ENCODE measurements around the gene AKAP1.
"Not testable (repeated sequence)": the region's sequence is repeated elsewhere in the genome, so short reads cannot be mapped to it uniquely, and the experiment has no call there.

Gene AKAP1

DNA sequence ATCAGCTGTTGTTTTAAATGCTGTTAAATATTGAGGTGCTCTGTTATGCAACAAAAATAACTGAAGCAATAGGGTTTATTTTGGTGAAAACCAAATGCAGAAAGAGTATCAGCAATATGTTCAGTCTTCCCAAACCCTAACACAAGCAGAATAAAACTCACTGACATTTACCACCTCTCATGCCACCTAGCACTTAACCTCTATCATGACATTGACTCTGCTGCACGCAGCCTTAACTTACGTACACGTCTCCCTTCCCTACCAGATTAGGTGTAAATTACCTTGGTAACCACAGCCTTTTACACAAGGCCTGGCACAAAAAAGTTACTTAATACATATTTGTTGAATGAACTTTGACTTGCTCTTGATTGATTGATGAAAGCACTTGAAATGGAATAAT is 9.9 kb upstream of the AKAP1 start:
- no peak for DNase-seq (ENCODE audit: low read depth, low spot score)

- DNase-seq (ENCODE audit: low read depth, low spot score), result no peak
Measured at GRCh38 chr17:57075785-57076184, 9.3 kb upstream of the AKAP1 start.

DNA sequence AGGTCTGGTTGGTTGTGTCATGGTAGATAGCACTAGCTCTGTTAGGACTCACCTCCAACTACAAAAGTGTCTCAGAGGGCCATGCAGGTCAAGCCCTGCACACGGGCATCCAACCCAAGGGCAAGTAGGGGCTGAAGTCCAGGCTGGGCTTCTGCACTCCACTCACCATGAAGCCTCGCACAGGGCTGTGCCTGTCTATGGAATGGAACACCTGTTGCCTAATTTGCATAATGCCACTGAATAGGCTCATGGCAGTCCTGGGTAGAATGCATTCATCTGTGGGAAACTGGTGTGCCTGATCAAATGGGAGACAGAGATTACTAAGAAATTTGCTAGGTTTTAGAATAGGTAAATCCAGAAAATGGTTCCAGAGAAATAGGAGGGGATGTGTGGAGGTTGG is 8.0 kb upstream of the AKAP1 start:
- DNase-seq (ENCODE audit: low read depth, low spot score), result no peak

GRCh38 chr17:57078274-57078673 is 6.8 kb upstream of the AKAP1 start:
- DNase-seq (ENCODE audit: low read depth, low spot score), result no peak

DNA sequence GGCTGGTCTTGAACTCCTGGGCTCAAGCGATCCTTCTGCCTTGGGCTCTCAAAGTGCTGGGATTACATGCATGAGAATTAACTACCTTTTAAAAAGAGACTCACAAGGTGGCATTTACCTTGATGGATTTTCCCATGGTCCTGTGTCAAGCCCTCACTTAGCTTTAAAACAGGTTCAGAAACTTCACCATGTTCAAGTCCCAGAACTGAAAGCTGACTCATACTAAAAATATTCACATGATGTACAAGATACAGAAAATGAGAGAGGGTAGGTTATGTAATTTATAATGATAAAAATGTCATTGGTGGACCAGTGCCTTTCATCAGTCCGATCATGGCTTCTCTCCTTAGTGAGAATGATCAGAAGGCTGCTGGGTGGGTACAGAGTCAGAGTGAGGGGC is 4.3 kb upstream of the AKAP1 start:
- DNase-seq (ENCODE audit: low read depth, low spot score), result no peak

GRCh38 chr17:57082441-57082840 is 2.6 kb upstream of the AKAP1 start:
- no peak for DNase-seq (ENCODE audit: low read depth, low spot score)

DNA sequence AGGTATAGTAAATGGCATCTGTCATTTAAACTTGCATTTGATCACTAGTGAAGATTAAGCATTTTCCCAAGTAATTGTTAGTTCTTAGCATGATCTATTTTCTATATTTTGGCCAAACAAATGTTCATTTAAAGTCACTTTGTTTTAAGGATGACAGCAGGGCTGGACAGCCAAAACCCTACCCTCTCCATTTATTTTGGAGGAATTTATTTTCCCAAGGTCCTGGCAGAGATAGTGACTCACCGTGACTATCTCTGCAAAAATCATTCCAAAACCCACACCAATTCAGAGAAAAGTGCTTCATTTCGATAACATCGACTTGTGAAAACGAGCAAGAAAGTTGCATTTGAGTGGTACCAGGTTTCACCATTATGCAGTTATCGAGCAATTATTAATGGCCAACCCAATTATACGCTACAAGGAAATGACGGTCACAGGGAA is 665 bp upstream of the AKAP1 start:
- DNase-seq (ENCODE audit: low read depth, low spot score), result no peak

- no peak for DNase-seq (ENCODE audit: low read depth, low spot score)
Measured at GRCh38 chr17:57085448-57086068, 512 bp downstream of the AKAP1 start.

DNA sequence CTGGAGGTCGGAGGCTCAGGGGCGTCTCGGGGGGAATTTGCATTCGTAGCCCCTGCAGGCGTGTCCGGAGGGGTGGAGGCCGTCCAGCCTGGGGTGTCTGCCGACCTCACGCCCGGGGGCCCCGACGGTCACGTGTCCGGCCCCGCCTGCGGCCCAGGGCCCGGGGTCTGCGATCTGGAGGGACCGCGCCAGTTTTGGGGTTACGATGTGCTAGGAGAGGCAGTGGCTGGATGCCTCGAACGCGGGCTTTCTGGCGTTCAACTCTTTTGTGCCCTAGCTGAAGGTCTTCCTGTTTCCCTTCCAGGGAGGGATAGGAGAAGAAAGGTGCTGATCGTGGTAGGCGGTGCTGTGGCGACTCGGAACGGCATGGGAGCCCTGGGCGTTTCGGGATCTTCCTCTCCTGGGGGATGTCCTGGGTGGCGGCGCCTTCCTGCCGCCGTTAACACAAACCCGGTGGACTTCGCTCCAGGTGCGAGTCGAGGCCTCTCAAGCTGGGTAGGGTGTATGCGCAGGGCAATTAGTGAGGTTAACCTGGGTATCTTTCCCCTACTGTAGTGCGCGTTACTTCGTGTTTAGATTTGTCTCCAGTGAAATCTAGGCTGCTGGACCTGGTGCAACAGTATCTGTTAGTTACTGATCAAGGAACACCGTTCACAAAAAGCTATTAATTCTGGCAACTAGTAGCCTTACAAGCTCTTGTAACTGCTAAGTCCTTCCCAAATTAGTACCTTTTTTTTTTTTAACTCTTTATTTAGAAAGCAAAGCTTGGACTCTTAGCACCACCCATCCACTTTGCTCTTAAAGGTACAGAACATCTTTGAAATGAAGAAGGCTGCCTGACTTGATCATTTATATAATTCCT is 1.3 kb downstream of the AKAP1 start:
- no peak for DNase-seq (ENCODE audit: low read depth, low spot score)

DNA sequence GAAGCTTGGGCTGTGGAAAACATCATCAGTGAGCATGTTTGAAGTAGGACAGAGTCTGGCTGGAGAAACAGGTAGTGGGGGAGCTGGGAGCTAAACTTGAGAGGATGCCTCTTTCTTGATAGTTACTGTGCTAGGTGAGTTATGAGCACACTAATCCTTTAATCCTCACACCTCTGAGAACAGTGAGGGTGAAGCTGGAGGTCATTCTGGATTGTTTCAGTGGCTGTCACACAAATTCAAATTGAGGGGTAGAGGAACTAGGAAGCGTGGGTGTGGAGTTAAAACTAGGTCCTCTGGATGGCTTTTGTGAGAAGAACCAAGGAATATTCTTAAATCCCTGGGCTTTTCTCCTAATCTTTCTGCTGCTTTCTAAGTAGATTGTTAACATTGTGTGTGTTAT is 3.3 kb downstream of the AKAP1 start:
- DNase-seq (ENCODE audit: low read depth, low spot score), result no peak

DNA sequence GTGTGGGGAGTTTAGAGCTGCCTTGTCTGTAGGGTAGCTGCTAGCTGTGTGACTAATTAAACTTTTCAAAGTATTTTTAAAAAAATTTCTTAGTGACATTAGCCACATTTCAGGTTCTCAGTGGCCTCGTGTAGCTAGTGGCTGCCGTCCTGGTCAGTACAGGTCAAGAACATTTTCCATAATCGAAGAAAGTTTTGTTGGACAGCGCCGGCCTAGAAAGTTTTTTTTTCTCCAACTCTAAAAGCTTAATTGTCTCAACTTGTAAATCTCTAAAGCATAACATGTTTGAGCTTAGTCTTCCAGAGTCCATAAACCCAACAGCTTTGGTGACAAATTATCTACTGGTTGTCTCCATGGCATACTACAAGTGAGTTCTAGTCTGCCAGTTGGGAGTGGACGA is 4.3 kb downstream of the AKAP1 start:
- DNase-seq (ENCODE audit: low read depth, low spot score), result no peak

DNA sequence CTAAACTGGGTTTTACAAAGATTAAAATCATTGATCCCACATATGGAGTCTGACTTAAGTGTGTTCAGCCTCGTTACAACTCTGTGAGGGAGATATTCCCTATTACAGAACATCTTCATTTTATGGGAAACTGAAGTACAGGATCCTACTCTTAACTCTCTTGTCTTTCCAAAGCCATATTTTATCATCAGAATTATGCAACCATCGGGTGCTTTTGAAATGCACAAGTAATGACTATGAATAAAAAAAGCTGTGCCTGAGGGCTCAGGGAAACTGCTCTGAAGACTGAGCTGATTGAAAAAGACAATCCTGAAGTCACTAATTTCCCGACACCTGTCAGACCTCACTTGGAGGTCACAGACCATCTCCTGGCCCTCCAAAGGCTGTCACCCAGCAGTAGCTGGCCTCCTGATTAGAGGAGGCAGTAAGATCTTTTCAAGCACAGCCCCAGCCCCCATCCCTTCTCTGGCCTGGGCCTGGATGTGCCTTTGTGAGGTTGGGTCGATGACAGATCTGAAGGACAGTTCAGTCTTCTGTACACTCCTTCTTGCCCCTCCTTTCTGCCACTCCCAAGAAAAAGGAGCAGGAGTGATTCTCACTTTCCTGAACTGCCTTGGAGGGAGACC is 5.6 kb downstream of the AKAP1 start:
- no peak for DNase-seq (ENCODE audit: low read depth, low spot score)

- no peak for DNase-seq (ENCODE audit: low read depth, low spot score)
Measured at GRCh38 chr17:57091186-57091618, 6.2 kb downstream of the AKAP1 start.

DNA sequence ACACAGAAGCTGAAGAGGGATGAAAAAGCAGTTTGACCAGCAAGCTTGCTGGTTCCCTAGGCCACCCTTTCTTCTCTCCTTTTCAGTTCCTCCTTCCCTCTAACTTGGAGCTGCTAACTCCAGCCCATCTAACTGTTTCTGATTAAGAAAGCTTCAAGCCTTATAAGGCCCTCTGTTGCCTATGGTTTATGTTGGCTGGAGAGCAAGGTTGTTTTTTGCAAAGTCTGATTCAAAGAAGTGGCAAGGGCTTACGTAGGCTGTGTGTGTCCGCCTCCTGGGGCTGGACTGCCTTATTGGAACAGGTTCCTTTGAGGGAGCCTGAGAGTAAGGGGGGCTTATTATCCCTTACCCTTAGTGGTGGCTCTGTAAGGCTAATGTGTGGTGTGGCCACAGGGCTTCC is 7.1 kb downstream of the AKAP1 start:
- no peak for DNase-seq (ENCODE audit: low read depth, low spot score)

GRCh38 chr17:57092779-57093178 is 7.7 kb downstream of the AKAP1 start:
- no peak for DNase-seq (ENCODE audit: low read depth, low spot score)

GRCh38 chr17:57096472-57097202 is 11.6 kb downstream of the AKAP1 start:
- no peak for DNase-seq (ENCODE audit: low read depth, low spot score)

DNA sequence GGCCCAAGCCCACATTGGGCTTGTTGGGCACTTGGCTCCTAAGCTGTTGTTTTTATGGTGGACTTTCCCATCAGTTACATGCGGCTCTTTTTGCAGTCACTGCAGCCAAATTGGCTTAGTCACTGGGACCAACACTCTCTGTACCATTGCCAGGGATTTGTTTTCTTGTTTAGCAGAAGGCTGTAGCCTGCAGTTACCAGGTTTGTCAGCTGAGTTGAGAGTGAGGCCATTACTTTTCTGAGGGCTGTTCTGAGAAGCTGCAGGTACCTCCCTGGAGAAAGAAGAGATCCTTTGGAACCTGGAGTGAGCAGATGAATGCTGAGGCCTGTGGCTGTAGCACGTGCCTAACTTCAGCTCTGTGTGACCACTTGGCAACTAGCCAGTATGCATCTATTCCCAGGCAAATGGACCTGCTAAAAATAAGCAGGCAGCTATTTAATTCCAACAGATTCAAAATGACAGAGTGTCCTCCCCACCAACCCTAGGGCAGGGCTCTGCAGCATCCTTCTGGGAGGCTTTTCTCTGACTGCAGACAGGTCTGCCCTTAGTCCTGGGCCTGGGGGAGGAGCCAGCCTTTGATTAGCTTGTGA is 12.9 kb downstream of the AKAP1 start:
- no peak for DNase-seq (ENCODE audit: low read depth, low spot score)

DNA sequence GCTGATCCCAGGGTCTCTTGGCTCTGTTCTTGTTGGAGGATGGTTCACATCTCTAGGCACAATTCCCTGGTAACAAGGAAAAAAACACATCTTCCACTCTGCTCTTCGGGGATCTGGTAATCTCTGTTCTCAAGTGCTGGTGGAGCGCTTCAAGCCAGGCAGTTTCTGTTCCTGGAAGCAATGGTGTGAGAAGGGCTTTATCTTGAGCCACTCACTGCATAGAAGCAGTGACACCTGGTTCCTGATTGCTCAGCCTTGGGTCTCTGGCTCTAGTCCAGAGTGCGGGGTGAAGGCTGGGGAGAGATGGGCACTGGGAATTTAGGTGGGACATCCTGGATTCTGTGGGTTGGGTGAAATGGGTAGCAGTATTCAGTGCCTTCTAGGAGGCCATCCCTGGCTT is 14.1 kb downstream of the AKAP1 start:
- no peak for DNase-seq (ENCODE audit: low read depth, low spot score)

DNA sequence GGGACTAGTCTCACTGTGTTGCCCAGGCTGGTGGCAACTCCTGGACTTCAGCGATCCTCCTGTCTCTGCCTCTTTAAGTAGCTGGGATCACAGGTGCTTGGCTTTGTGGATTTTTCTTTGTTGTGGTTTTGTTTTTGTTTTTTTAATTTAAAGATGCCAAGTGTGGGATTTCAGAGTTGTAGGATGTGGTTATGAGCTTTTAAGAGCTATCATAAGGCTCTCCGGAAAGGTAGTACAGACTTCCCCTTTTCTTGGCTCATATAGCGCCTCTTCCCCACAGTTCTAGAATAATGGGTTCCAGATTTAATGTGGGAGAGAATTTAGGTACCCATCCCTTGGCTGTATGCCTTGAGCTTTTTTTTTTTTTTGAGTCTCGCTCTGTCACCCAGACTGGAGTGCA is 17.1 kb downstream of the AKAP1 start:
- no peak for DNase-seq (ENCODE audit: low read depth, low spot score)

GRCh38 chr17:57102660-57103059 is 17.6 kb downstream of the AKAP1 start:
- DNase-seq (ENCODE audit: low read depth, low spot score), result not testable (repeated sequence)

DNA sequence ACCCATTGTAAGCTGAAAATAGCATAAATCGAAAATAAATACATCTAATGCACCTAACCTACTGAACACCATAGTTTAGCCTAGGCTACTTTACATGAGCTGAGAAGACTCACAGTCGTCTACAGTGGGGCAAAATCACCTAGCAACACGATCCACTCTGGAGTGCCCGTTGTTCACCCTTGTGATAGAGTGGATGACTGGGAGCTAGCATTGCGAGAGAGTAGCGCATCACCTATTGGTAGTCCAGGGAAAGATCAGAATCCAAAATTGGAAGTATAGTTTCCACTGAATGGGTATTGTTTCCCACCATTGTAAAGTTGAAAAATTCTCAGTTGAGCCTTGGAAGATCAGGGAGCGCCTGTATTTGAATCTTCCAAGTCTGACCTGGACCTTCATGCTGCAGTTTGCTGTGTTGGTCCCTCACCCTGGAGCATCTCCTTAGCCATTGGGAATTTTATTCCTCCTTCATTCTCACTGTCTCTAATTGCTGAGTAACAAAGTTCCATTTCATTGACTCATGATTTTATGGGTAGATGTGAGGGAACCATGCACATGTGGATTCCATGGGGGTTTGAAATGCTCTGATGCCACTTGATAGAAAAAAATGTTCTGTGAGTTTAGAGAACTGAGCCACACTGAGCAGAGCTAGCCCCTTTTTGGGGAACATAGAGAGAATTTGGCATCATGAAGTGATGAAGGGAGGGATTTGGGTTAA is 19.6 kb downstream of the AKAP1 start:
- DNase-seq (ENCODE audit: low read depth, low spot score), result no peak
